Panc1 (cell line): Measurements from ENCODE around the gene CENATAC.

Experiments
- POLR2AphosphoS5 ChIP-seq: IDR thresholded peaks from 2 replicates; pipeline ENCODE4 v1.6.1; 2012; ENCODE audit warnings: mild to moderate bottlenecking, low read depth, low read length, moderate library complexity
- TF ChIP-seq, protein P1 (sequence below): fragments of 450-650 bp; IDR thresholded peaks from 2 replicates; pipeline ENCODE4 v1.5.1; 2017; ENCODE audit warnings: mild to moderate bottlenecking
- TF ChIP-seq, protein P2 (sequence below), 2 experiments: IDR thresholded peaks; 2 replicates each; pipeline ENCODE4 v1.6.1; 2011 to 2012; ENCODE audit warnings: low read depth in 2 of 2, control low read depth in 1 of 2, low read length in 1 of 2, mild to moderate bottlenecking in 1 of 2, moderate library complexity in 1 of 2; ENCODE audit not compliant: insufficient read depth in 1 of 2

DNA sequence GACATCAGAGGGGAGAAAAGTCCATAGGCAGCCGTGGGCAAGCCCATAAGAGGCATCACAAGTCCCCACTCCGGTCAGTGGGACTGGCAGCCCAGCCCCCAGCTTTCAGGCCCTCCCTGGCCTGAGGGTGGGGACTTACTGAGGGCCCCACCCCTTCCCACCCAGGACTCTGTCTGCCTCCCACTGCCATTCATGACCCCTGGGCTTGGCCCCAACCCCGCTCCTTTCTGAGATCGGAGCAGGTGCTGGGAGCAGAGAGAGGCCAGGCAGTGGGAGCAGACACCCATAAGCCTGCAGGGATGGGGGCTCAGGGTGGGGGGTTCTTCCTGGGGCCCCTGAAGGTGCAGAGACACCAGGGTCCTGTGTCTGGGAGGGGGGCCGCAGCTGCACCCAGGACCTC lies 36.7 kb upstream of the CENATAC start:
- TF ChIP-seq, protein P1, sequence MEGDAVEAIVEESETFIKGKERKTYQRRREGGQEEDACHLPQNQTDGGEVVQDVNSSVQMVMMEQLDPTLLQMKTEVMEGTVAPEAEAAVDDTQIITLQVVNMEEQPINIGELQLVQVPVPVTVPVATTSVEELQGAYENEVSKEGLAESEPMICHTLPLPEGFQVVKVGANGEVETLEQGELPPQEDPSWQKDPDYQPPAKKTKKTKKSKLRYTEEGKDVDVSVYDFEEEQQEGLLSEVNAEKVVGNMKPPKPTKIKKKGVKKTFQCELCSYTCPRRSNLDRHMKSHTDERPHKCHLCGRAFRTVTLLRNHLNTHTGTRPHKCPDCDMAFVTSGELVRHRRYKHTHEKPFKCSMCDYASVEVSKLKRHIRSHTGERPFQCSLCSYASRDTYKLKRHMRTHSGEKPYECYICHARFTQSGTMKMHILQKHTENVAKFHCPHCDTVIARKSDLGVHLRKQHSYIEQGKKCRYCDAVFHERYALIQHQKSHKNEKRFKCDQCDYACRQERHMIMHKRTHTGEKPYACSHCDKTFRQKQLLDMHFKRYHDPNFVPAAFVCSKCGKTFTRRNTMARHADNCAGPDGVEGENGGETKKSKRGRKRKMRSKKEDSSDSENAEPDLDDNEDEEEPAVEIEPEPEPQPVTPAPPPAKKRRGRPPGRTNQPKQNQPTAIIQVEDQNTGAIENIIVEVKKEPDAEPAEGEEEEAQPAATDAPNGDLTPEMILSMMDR, result no peak
- TF ChIP-seq, protein P2, sequence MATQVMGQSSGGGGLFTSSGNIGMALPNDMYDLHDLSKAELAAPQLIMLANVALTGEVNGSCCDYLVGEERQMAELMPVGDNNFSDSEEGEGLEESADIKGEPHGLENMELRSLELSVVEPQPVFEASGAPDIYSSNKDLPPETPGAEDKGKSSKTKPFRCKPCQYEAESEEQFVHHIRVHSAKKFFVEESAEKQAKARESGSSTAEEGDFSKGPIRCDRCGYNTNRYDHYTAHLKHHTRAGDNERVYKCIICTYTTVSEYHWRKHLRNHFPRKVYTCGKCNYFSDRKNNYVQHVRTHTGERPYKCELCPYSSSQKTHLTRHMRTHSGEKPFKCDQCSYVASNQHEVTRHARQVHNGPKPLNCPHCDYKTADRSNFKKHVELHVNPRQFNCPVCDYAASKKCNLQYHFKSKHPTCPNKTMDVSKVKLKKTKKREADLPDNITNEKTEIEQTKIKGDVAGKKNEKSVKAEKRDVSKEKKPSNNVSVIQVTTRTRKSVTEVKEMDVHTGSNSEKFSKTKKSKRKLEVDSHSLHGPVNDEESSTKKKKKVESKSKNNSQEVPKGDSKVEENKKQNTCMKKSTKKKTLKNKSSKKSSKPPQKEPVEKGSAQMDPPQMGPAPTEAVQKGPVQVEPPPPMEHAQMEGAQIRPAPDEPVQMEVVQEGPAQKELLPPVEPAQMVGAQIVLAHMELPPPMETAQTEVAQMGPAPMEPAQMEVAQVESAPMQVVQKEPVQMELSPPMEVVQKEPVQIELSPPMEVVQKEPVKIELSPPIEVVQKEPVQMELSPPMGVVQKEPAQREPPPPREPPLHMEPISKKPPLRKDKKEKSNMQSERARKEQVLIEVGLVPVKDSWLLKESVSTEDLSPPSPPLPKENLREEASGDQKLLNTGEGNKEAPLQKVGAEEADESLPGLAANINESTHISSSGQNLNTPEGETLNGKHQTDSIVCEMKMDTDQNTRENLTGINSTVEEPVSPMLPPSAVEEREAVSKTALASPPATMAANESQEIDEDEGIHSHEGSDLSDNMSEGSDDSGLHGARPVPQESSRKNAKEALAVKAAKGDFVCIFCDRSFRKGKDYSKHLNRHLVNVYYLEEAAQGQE (IDR thresholded peaks at IDR 0.05; ENCODE audit: insufficient read depth in 1 of 2, low read depth in 2 of 2, low read length in 1 of 2), result no peak
- TF ChIP-seq POLR2AphosphoS5, result no peak
